Stimulated activated naive CD8-positive, alpha-beta T cell treated with anti-CD3 and anti-CD28 coated beads, Interleukin-15, Interleukin-2, amounts not matched to agents 100 ng/mL and 50 ng/mL, for 24 hours (primary cell): Measurements from ENCODE around the gene SCN5A.

Experiments
- H3K27ac Mint-ChIP-seq: one replicate; pipeline ENCODE4 v1.8.0; 2021; ENCODE audit warnings: mild to moderate bottlenecking, mixed read lengths
- H3K27me3 Mint-ChIP-seq: one replicate; pipeline ENCODE4 v1.8.0; 2021; ENCODE audit warnings: mixed read lengths
- H3K36me3 Mint-ChIP-seq: one replicate; pipeline ENCODE4 v1.8.0; 2021; ENCODE audit warnings: low read depth, mixed read lengths
- H3K4me1 Mint-ChIP-seq: one replicate; pipeline ENCODE4 v1.8.0; 2021; ENCODE audit warnings: low read depth, mixed read lengths
- H3K4me3 Mint-ChIP-seq: one replicate; pipeline ENCODE4 v1.8.0; 2021; ENCODE audit warnings: mild to moderate bottlenecking, mixed read lengths
- H3K9me3 Mint-ChIP-seq: one replicate; pipeline ENCODE4 v1.8.0; 2021; ENCODE audit warnings: mixed read lengths

Gene SCN5A

GRCh38 chr3:38549486-38549885, 100.0 kb downstream of the SCN5A start:
- Mint-ChIP-seq H3K9me3 (no peaks in the 10 kb centered on the region), H3K4me1 (no peaks in the 10 kb centered on the region), H3K27me3 (peaks cover 3% of the 10 kb centered on the region), H3K27ac (no peak overlapping the region), H3K36me3 (no peaks in the 10 kb centered on the region), H3K4me3 (no peak overlapping the region)

GRCh38 chr3:38549082-38549481, 100.4 kb downstream of the SCN5A start:
- H3K27ac Mint-ChIP-seq, result no peak overlapping the region
- no peaks in the 10 kb centered on the region for H3K9me3 Mint-ChIP-seq
- no peak overlapping the region for H3K4me3 Mint-ChIP-seq
- no peaks in the 10 kb centered on the region for H3K36me3 Mint-ChIP-seq
- peaks cover 3% of the 10 kb centered on the region for H3K27me3 Mint-ChIP-seq
- no peaks in the 10 kb centered on the region for H3K4me1 Mint-ChIP-seq

- Mint-ChIP-seq H3K36me3 (no peaks in the 10 kb centered on the region), H3K9me3 (no peaks in the 10 kb centered on the region), H3K27ac (no peak overlapping the region), H3K4me3 (no peak overlapping the region), H3K4me1 (no peaks in the 10 kb centered on the region), H3K27me3 (peaks cover 3% of the 10 kb centered on the region)
Observed at GRCh38 chr3:38548154-38548931, 101.1 kb downstream of the SCN5A start.

- no peak overlapping the region for H3K27ac Mint-ChIP-seq
- H3K9me3 Mint-ChIP-seq, result no peaks in the 10 kb centered on the region
Observed at GRCh38 chr3:38545983-38546382, 103.5 kb downstream of the SCN5A start.

GRCh38 chr3:38545550-38545949, 103.9 kb downstream of the SCN5A start:
- no peaks in the 10 kb centered on the region for H3K27me3 Mint-ChIP-seq
- H3K27ac Mint-ChIP-seq, result no peak overlapping the region
- H3K36me3 Mint-ChIP-seq, result no peaks in the 10 kb centered on the region
- H3K4me1 Mint-ChIP-seq, result no peaks in the 10 kb centered on the region
- H3K4me3 Mint-ChIP-seq, result no peak overlapping the region
- H3K9me3 Mint-ChIP-seq, result no peaks in the 10 kb centered on the region

More at GRCh38 chr3:38545983-38546382, 103.5 kb downstream of the SCN5A start:
- no peaks in the 10 kb centered on the region for H3K36me3 Mint-ChIP-seq
- no peak overlapping the region for H3K4me3 Mint-ChIP-seq
- no peaks in the 10 kb centered on the region for H3K4me1 Mint-ChIP-seq
- H3K27me3 Mint-ChIP-seq, result no peaks in the 10 kb centered on the region

- H3K9me3 Mint-ChIP-seq, result no peaks in the 10 kb centered on the region
- no peaks in the 10 kb centered on the region for H3K4me1 Mint-ChIP-seq
- no peaks in the 10 kb centered on the region for H3K27me3 Mint-ChIP-seq
- H3K27ac Mint-ChIP-seq, result no peak overlapping the region
- H3K36me3 Mint-ChIP-seq, result no peaks in the 10 kb centered on the region
- no peak overlapping the region for H3K4me3 Mint-ChIP-seq
Observed at GRCh38 chr3:38544926-38545325, 104.6 kb downstream of the SCN5A start.

GRCh38 chr3:38543586-38543985, 105.9 kb downstream of the SCN5A start:
- Mint-ChIP-seq H3K27ac (no peak overlapping the region), H3K9me3 (no peaks in the 10 kb centered on the region), H3K4me1 (no peaks in the 10 kb centered on the region), H3K4me3 (no peak overlapping the region), H3K36me3 (no peaks in the 10 kb centered on the region), H3K27me3 (no peaks in the 10 kb centered on the region)

- H3K36me3 Mint-ChIP-seq, result no peaks in the 10 kb centered on the region
- no peak overlapping the region for H3K4me3 Mint-ChIP-seq
- H3K4me1 Mint-ChIP-seq, result no peaks in the 10 kb centered on the region
- H3K27ac Mint-ChIP-seq, result no peak overlapping the region
- no peaks in the 10 kb centered on the region for H3K9me3 Mint-ChIP-seq
- no peaks in the 10 kb centered on the region for H3K27me3 Mint-ChIP-seq
Observed at GRCh38 chr3:38542401-38543298, 106.8 kb downstream of the SCN5A start.

GRCh38 chr3:38541806-38542205, 107.7 kb downstream of the SCN5A start:
- Mint-ChIP-seq H3K27me3 (no peaks in the 10 kb centered on the region), H3K27ac (no peak overlapping the region), H3K4me3 (no peak overlapping the region), H3K4me1 (no peaks in the 10 kb centered on the region), H3K36me3 (no peaks in the 10 kb centered on the region), H3K9me3 (no peaks in the 10 kb centered on the region)

GRCh38 chr3:38538773-38539353, 110.6 kb downstream of the SCN5A start:
- Mint-ChIP-seq H3K27ac (no peak overlapping the region), H3K36me3 (peaks cover 7% of the 10 kb centered on the region), H3K4me3 (no peak overlapping the region), H3K9me3 (no peaks in the 10 kb centered on the region), H3K27me3 (no peaks in the 10 kb centered on the region), H3K4me1 (peaks cover 6% of the 10 kb centered on the region)

- no peaks in the 10 kb centered on the region for H3K27me3 Mint-ChIP-seq
- peaks cover 7% of the 10 kb centered on the region for H3K36me3 Mint-ChIP-seq
- no peak overlapping the region for H3K27ac Mint-ChIP-seq
- H3K4me1 Mint-ChIP-seq, result peaks cover 6% of the 10 kb centered on the region
- H3K9me3 Mint-ChIP-seq, result no peaks in the 10 kb centered on the region
- no peak overlapping the region for H3K4me3 Mint-ChIP-seq
Observed at GRCh38 chr3:38536671-38537070, 112.8 kb downstream of the SCN5A start.

- Mint-ChIP-seq H3K4me1 (peaks cover 6% of the 10 kb centered on the region), H3K27ac (no peak overlapping the region), H3K4me3 (no peak overlapping the region), H3K27me3 (no peaks in the 10 kb centered on the region), H3K9me3 (no peaks in the 10 kb centered on the region), H3K36me3 (peaks cover 24% of the 10 kb centered on the region)
Observed at GRCh38 chr3:38534604-38535003, 114.9 kb downstream of the SCN5A start.

GRCh38 chr3:38534180-38534579, 115.3 kb downstream of the SCN5A start:
- H3K9me3 Mint-ChIP-seq, result no peaks in the 10 kb centered on the region
- H3K27me3 Mint-ChIP-seq, result no peaks in the 10 kb centered on the region
- no peak overlapping the region for H3K27ac Mint-ChIP-seq
- H3K4me3 Mint-ChIP-seq, result no peak overlapping the region
- H3K4me1 Mint-ChIP-seq, result peaks cover 6% of the 10 kb centered on the region
- peaks cover 26% of the 10 kb centered on the region for H3K36me3 Mint-ChIP-seq

GRCh38 chr3:38533285-38533976, 116.1 kb downstream of the SCN5A start:
- Mint-ChIP-seq H3K36me3 (peaks cover 26% of the 10 kb centered on the region), H3K27ac (no peak overlapping the region), H3K9me3 (no peaks in the 10 kb centered on the region), H3K4me3 (no peak overlapping the region), H3K4me1 (peaks cover 6% of the 10 kb centered on the region), H3K27me3 (no peaks in the 10 kb centered on the region)
